ENCODE measurements around the gene CLCN1. TPM values are rescaled to one million over a fixed set of nuclear protein-coding genes. Genes with fewer than 3 reads are reported as not detected.

Gene CLCN1
- total RNA-seq = not detected in 2 replicates

DNA sequence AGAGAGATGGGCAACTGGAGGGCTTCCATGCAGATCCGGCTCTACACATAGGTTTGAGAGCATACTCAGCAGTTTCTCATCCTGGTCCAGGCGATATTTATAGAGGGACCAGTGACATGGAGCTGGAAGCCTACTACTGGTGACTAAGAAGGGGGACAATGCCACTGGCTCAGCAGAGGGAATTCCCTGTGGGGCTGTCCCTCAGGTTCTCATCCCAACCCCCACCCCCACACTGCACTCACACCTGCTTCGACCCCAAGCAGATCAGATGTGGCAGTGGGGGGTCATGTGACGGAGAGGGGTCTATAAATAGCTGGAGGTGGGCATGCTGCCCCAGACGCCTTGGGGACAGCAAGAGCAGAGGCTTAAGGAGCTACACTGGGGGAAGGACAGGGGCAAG lies at the start of gene CLCN1:
CLCN1 (plus strand) TSS at position 336 of the 400 bp plus-strand sequence. CDS start 102 bp downstream, outside the sequence.

GRCh38 chr7:143284591-143285469 lies 31.1 kb upstream of the CLCN1 start, which contains the start of gene TMEM139:
TSS of gene TMEM139 (plus strand) at chr7:143284958. CDS start at chr7:143285958, 1,000 bp downstream.

GRCh38 chr7:143287935-143288826 lies 27.7 kb upstream of the CLCN1 start, which contains the start of gene CASP2:
TSS of gene CASP2 (plus strand) at chr7:143288351. CDS start at chr7:143288456, 105 bp downstream.

GRCh38 chr7:143362131-143363015 lies 46.5 kb downstream of the CLCN1 start, which contains the start of gene FAM131B:
TSS of gene FAM131B (minus strand) at chr7:143362713. CDS start at chr7:143362603, 110 bp downstream.

DNA sequence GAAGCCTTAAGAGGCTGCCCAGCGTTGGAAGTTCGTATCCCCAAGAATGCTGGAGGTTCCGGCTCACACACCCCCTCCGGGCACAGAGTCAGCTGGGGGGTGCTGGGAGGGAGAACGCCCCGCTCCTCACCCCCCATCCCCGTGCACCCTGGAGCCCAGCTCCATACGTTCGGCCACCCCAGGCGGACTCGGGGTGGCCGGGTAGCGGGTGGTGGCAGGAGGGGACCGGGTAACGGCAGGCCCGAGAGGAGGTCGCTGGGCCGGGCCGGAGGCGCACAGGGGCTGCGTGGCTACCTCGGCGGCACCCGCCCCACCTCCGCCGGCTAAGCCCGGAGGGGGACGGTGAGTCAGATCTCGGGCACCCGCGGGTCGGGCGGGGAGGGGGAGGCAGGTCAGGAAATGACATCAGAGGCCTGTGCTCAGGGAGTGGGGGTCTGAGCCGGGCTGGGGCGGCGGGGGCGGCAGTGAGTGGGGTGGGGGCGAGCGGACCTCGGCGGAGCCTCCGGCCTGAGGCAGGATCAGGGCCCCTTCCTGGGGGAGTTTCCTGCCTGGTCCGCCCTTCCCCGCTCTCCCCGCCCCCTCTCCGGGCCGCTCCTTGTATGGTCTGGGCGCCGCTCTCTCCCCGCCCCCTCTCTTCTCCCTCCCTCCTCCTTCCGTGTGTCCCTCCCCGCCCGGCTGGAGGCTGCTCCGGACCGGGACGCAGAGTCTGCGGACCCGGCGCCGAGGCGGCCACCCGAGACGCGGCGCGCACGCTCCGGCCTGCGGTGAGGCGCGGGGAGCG lies 64.9 kb downstream of the CLCN1 start, which contains the start of gene ZYX:
ZYX (plus strand) TSS at position 700 of the 781 bp plus-strand sequence. CDS start 227 bp downstream, outside the sequence.

Other genes with a start within 250 kb of the CLCN1 start
- not detected in 2 replicates for gene PIP, start 184.0 kb upstream of the CLCN1 start, total RNA-seq
- gene TAS2R39, start 132.7 kb upstream of the CLCN1 start, total RNA-seq = not detected in 2 replicates
- not detected in 2 replicates for gene TAS2R40, start 94.1 kb upstream of the CLCN1 start, total RNA-seq
- 125 and 234 TPM in 2 replicates for gene GSTK1, start 52.7 kb upstream of the CLCN1 start, total RNA-seq
- 5.5 and 30.2 TPM in 2 replicates for gene TMEM139, start 31.2 kb upstream of the CLCN1 start, total RNA-seq
- gene CASP2, start 27.8 kb upstream of the CLCN1 start, total RNA-seq = 16.2 and 17.8 TPM in 2 replicates
- gene FAM131B, start 46.6 kb downstream of the CLCN1 start, total RNA-seq = 0.33 and 2.2 TPM in 2 replicates
- gene ZYX, start 65.2 kb downstream of the CLCN1 start, total RNA-seq = 284 and 314 TPM in 2 replicates
- gene EPHA1, start 92.7 kb downstream of the CLCN1 start, total RNA-seq = 0.33 and 1.6 TPM in 2 replicates
- gene TAS2R60, start 127.3 kb downstream of the CLCN1 start, total RNA-seq = not detected in 2 replicates
- not detected in 2 replicates for gene TAS2R41, start 161.8 kb downstream of the CLCN1 start, total RNA-seq

Measured in mesangial cell (primary cell).